ENCODE measurements around the gene NAA30.

Gene NAA30

GRCh38 chr14:57355081-57355800, 35.1 kb upstream of the NAA30 start:
- TF ChIP-seq REST (IDR thresholded peaks at IDR 0.05; ENCODE audit: insufficient read depth in 1 of 2, low read depth in 2 of 2, low read length in 2 of 2) (no peak), POLR2AphosphoS5 (IDR thresholded peaks at IDR 0.05; ENCODE audit: low read depth, low read length) (no peak), FOXP2 (optimal IDR thresholded peaks at IDR 0.05; ENCODE audit: borderline replicate concordance, extremely low read depth, extremely low read length, insufficient read depth) (no peak), SIN3A (IDR thresholded peaks at IDR 0.05; ENCODE audit: borderline replicate concordance, insufficient read depth, low read length) (no peak), TAF1 (IDR thresholded peaks at IDR 0.05; ENCODE audit: borderline replicate concordance, insufficient read depth, low read length) (no peak)

GRCh38 chr14:57362361-57362760, 28.0 kb upstream of the NAA30 start:
- TF ChIP-seq POLR2AphosphoS5 (IDR thresholded peaks at IDR 0.05; ENCODE audit: low read depth, low read length) (no peak), FOXP2 (optimal IDR thresholded peaks at IDR 0.05; ENCODE audit: borderline replicate concordance, extremely low read depth, extremely low read length, insufficient read depth) (no peak), REST (IDR thresholded peaks at IDR 0.05; ENCODE audit: insufficient read depth in 1 of 2, low read depth in 2 of 2, low read length in 2 of 2) (no peak), TAF1 (IDR thresholded peaks at IDR 0.05; ENCODE audit: borderline replicate concordance, insufficient read depth, low read length) (no peak), SIN3A (IDR thresholded peaks at IDR 0.05; ENCODE audit: borderline replicate concordance, insufficient read depth, low read length) (no peak)

- TF ChIP-seq POLR2AphosphoS5 (IDR thresholded peaks at IDR 0.05; ENCODE audit: low read depth, low read length) = no peak
- TF ChIP-seq REST (IDR thresholded peaks at IDR 0.05; ENCODE audit: insufficient read depth in 1 of 2, low read depth in 2 of 2, low read length in 2 of 2) = no peak
- no peak for TF ChIP-seq SIN3A (IDR thresholded peaks at IDR 0.05; ENCODE audit: borderline replicate concordance, insufficient read depth, low read length)
- no peak for TF ChIP-seq TAF1 (IDR thresholded peaks at IDR 0.05; ENCODE audit: borderline replicate concordance, insufficient read depth, low read length)
- TF ChIP-seq FOXP2 (optimal IDR thresholded peaks at IDR 0.05; ENCODE audit: borderline replicate concordance, extremely low read depth, extremely low read length, insufficient read depth) = no peak
These were observed 25.5 kb upstream of the NAA30 start for GRCh38 chr14:57364659-57365450.

- no peak for TF ChIP-seq FOXP2 (optimal IDR thresholded peaks at IDR 0.05; ENCODE audit: borderline replicate concordance, extremely low read depth, extremely low read length, insufficient read depth)
- no peak for TF ChIP-seq REST (IDR thresholded peaks at IDR 0.05; ENCODE audit: insufficient read depth in 1 of 2, low read depth in 2 of 2, low read length in 2 of 2)
- no peak for TF ChIP-seq SIN3A (IDR thresholded peaks at IDR 0.05; ENCODE audit: borderline replicate concordance, insufficient read depth, low read length)
- TF ChIP-seq TAF1 (IDR thresholded peaks at IDR 0.05; ENCODE audit: borderline replicate concordance, insufficient read depth, low read length) = no peak
- TF ChIP-seq POLR2AphosphoS5 (IDR thresholded peaks at IDR 0.05; ENCODE audit: low read depth, low read length) = no peak
These were observed 19.4 kb upstream of the NAA30 start for GRCh38 chr14:57371013-57371412.

Data from PFSK-1 (cell line).